A549 (cell line): ENCODE measurements around the gene MFAP2.

Source experiments
- BHLHE40 ChIP-seq: IDR thresholded peaks from 2 replicates; pipeline ENCODE4 v1.6.1; 2012; ENCODE audit warnings: low read depth, low read length, inconsistent platforms
- CEBPB ChIP-seq, 2 experiments: fragments of >200 bp in 1 of 2; sonication (Bioruptor Twin) in 1 of 2; formaldehyde crosslinking in 1 of 2; IDR thresholded peaks; 2 replicates each; pipeline ENCODE4 v1.6.1; 2012 to 2016
- CHD2 ChIP-seq: fragments of 150-350 bp; IDR thresholded peaks from 2 replicates; pipeline ENCODE4 v1.6.1; 2014; ENCODE audit warnings: low read length; ENCODE audit not compliant: partially characterized antibody
- EP300 ChIP-seq, 2 experiments: fragments of >200 bp; sonication (Bioruptor Twin); formaldehyde crosslinking; IDR thresholded peaks; 2 replicates in 1 of 2; 3 replicates in 1 of 2; pipeline ENCODE4 v1.6.1; 2016 to 2017
- FOXS1 ChIP-seq: fragments of 250-450 bp; sonication (Bioruptor Pico); IDR thresholded peaks from 2 replicates; pipeline ENCODE4 v1.5.0; 2020; ENCODE audit warnings: mild to moderate bottlenecking, moderate library complexity
- MAFK ChIP-seq: fragments of 450-650 bp; IDR thresholded peaks from 2 replicates; pipeline ENCODE4 v1.6.1; 2014; ENCODE audit not compliant: partially characterized antibody
- MYC ChIP-seq: IDR thresholded peaks from 2 replicates; pipeline ENCODE4 v1.6.1; 2012; ENCODE audit warnings: mild to moderate bottlenecking, inconsistent platforms, low read length, improper control_type of control experiment, borderline replicate concordance
- POLR2A ChIP-seq: IDR thresholded peaks from 2 replicates; pipeline ENCODE4 v1.6.1; 2012; ENCODE audit warnings: mild to moderate bottlenecking, low read length
- SMC3 ChIP-seq: fragments of >200 bp; sonication (Bioruptor Twin); formaldehyde crosslinking; IDR thresholded peaks from 3 replicates; pipeline ENCODE4 v1.6.1; 2018; ENCODE audit warnings: inconsistent platforms
- TF ChIP-seq, protein P1 (sequence below): fragments of >200 bp; sonication (Bioruptor Twin); formaldehyde crosslinking; IDR thresholded peaks from 3 replicates; pipeline ENCODE4 v1.5.1; 2016
- TF ChIP-seq, protein P2 (sequence below): fragments of 200-600 bp; sonication (generic); IDR thresholded peaks from 2 replicates; pipeline ENCODE4 v1.6.1; 2016; ENCODE audit warnings: antibody characterized with exemption, mild to moderate bottlenecking, moderate library complexity
- TF ChIP-seq, protein P3 (sequence below): IDR thresholded peaks from 2 replicates; pipeline ENCODE4 v1.6.1; 2012

DNA sequence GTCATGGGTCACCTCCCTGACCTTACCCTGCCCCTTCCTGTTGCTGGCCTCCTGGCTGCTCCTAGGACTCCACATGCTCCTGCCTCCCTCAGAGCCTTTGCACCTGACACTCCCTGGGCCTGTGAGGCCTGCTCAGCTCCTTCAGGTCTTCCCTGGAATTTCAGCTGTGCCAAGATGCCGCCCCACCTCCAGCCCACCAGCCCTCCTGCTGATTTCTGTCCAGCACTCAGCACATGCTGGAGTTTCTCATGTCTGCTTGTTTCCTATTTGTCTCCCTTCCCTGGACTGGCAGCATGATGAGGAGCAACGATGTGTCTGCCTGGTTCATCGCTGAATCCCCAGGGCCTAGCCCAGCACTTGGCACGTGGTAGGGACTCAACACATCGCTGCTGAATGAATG, 3.0 kb downstream of the MFAP2 start:
- TF ChIP-seq POLR2A (no peak), CEBPB (IDR thresholded peaks at IDR 0.05) (no peak), CHD2 (no peak), FOXS1 (CRISPR knock-in tag) (no peak), SMC3 (no peak), MAFK (no peak), BHLHE40 (no peak), EP300 (IDR thresholded peaks at IDR 0.05) (no peak), MYC (no peak)
- TF ChIP-seq, protein P1, sequence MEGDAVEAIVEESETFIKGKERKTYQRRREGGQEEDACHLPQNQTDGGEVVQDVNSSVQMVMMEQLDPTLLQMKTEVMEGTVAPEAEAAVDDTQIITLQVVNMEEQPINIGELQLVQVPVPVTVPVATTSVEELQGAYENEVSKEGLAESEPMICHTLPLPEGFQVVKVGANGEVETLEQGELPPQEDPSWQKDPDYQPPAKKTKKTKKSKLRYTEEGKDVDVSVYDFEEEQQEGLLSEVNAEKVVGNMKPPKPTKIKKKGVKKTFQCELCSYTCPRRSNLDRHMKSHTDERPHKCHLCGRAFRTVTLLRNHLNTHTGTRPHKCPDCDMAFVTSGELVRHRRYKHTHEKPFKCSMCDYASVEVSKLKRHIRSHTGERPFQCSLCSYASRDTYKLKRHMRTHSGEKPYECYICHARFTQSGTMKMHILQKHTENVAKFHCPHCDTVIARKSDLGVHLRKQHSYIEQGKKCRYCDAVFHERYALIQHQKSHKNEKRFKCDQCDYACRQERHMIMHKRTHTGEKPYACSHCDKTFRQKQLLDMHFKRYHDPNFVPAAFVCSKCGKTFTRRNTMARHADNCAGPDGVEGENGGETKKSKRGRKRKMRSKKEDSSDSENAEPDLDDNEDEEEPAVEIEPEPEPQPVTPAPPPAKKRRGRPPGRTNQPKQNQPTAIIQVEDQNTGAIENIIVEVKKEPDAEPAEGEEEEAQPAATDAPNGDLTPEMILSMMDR, result no peak
- TF ChIP-seq, protein P2, sequence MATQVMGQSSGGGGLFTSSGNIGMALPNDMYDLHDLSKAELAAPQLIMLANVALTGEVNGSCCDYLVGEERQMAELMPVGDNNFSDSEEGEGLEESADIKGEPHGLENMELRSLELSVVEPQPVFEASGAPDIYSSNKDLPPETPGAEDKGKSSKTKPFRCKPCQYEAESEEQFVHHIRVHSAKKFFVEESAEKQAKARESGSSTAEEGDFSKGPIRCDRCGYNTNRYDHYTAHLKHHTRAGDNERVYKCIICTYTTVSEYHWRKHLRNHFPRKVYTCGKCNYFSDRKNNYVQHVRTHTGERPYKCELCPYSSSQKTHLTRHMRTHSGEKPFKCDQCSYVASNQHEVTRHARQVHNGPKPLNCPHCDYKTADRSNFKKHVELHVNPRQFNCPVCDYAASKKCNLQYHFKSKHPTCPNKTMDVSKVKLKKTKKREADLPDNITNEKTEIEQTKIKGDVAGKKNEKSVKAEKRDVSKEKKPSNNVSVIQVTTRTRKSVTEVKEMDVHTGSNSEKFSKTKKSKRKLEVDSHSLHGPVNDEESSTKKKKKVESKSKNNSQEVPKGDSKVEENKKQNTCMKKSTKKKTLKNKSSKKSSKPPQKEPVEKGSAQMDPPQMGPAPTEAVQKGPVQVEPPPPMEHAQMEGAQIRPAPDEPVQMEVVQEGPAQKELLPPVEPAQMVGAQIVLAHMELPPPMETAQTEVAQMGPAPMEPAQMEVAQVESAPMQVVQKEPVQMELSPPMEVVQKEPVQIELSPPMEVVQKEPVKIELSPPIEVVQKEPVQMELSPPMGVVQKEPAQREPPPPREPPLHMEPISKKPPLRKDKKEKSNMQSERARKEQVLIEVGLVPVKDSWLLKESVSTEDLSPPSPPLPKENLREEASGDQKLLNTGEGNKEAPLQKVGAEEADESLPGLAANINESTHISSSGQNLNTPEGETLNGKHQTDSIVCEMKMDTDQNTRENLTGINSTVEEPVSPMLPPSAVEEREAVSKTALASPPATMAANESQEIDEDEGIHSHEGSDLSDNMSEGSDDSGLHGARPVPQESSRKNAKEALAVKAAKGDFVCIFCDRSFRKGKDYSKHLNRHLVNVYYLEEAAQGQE, result no peak
- TF ChIP-seq, protein P3, sequence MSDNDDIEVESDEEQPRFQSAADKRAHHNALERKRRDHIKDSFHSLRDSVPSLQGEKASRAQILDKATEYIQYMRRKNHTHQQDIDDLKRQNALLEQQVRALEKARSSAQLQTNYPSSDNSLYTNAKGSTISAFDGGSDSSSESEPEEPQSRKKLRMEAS, result no peak
